GM12865 (cell line): ENCODE results near the gene CYS1.
A peak's percentile ranks its signal among the peaks of the same experiment; 100 is the strongest.

Experiments used
- DNase-seq: peaks from one replicate; pipeline ENCODE4 v3.0.0; 2010; ENCODE audit warnings: low read depth
- H3K4me3 ChIP-seq: 2 replicates; pipeline ENCODE4 v1.5.1; 2011; ENCODE audit warnings: mild to moderate bottlenecking, low read depth, low read length, control low read depth
- TF ChIP-seq, protein P1 (sequence below): IDR thresholded peaks from 2 replicates; pipeline ENCODE4 v1.5.1; 2011; ENCODE audit warnings: low read length, control low read depth, low read depth, inconsistent platforms; ENCODE audit not compliant: insufficient read depth; ENCODE audit errors: missing control alignments

Gene CYS1

DNA sequence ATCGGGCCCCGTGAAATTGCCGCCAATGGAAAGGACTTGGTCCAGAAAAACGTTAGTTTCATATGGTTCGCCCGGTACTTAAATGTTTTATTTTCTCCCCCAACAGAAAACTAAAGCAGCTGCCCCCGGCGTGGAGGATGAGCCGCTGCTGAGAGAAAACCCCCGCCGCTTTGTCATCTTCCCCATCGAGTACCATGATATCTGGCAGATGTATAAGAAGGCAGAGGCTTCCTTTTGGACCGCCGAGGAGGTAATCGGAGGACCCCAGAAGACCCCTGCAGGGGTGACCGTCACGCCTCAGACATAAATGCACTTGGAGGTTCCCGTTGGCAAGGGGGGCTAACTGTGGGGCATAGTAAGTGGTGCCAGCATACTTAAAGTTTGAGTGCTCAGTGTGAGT is 43.1 kb upstream of the CYS1 start:
- TF ChIP-seq, protein P1, sequence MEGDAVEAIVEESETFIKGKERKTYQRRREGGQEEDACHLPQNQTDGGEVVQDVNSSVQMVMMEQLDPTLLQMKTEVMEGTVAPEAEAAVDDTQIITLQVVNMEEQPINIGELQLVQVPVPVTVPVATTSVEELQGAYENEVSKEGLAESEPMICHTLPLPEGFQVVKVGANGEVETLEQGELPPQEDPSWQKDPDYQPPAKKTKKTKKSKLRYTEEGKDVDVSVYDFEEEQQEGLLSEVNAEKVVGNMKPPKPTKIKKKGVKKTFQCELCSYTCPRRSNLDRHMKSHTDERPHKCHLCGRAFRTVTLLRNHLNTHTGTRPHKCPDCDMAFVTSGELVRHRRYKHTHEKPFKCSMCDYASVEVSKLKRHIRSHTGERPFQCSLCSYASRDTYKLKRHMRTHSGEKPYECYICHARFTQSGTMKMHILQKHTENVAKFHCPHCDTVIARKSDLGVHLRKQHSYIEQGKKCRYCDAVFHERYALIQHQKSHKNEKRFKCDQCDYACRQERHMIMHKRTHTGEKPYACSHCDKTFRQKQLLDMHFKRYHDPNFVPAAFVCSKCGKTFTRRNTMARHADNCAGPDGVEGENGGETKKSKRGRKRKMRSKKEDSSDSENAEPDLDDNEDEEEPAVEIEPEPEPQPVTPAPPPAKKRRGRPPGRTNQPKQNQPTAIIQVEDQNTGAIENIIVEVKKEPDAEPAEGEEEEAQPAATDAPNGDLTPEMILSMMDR: no peak
- peak overlapping the region; percentile 90 for H3K4me3 ChIP-seq
- no peak for DNase-seq

DNA sequence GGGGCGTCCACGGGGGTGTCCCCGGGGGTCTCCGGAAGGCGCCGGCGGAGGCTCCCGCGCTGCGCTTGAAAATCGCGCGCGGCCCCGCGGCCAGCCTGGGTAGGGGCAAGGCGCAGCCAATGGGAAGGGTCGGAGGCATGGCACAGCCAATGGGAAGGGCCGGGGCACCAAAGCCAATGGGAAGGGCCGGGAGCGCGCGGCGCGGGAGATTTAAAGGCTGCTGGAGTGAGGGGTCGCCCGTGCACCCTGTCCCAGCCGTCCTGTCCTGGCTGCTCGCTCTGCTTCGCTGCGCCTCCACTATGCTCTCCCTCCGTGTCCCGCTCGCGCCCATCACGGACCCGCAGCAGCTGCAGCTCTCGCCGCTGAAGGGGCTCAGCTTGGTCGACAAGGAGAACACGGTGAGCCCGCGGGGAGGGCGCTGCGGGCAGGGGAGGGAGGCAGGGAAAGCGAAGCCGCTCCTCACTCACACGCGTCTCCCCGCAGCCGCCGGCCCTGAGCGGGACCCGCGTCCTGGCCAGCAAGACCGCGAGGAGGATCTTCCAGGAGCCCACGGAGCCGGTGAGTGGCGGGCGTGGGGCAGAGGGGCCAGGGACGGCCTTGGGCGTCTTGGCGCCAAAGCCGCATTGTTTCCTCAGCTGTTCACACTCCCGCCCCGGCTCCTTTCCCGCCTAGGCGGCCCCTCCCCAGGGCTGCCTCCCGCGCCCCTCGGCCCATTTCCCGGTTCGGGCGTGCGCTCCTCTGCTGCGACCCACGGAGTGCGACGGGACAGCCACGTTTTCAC is 42.5 kb upstream of the CYS1 start, which contains the start of gene RRM2:
Gene RRM2, plus strand, starts transcription at position 240 of the 781 bp plus-strand sequence. Its CDS starts 60 bp downstream, at position 300.
- peak within 1 kb of the TSS; percentile 90 for H3K4me3 ChIP-seq
- peak; percentile 98 for DNase-seq
- TF ChIP-seq, protein P1: no peak

DNA sequence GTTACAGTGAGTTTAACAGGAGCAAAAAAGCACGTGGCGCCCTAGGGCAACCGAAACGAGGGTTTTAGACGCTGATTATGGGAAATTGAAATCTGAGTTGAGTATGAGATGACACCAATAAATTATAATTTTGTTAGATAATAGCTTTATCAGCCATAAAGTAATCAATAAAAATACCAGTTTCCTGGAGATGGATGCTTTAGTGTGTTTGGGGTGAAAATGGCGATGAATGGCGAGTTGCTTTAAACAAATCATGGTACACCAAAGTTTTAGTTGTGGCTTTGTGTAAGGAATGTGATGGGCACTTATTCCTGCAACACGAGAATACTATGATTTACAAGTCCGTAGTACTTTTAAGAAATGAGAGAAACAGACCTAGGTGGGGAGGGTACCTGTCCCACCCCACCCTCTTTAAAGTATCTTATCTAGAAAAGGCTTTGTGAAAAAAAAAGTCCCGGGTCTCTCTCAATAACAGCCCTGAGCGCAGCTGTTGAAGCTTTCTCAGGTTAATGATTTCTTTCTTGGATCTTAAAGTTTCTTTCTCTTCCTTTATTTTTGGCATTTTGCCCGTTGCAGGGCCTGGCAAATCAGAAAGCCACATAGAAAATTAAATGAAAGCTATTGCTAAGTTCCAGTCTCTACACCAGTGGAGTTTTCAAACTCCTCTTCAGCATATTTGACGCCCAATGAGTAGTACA is 40.8 kb upstream of the CYS1 start:
- TF ChIP-seq, protein P1: no peak
- peak overlapping the region; percentile 90 for H3K4me3 ChIP-seq
- DNase-seq: peak; percentile 64

DNA sequence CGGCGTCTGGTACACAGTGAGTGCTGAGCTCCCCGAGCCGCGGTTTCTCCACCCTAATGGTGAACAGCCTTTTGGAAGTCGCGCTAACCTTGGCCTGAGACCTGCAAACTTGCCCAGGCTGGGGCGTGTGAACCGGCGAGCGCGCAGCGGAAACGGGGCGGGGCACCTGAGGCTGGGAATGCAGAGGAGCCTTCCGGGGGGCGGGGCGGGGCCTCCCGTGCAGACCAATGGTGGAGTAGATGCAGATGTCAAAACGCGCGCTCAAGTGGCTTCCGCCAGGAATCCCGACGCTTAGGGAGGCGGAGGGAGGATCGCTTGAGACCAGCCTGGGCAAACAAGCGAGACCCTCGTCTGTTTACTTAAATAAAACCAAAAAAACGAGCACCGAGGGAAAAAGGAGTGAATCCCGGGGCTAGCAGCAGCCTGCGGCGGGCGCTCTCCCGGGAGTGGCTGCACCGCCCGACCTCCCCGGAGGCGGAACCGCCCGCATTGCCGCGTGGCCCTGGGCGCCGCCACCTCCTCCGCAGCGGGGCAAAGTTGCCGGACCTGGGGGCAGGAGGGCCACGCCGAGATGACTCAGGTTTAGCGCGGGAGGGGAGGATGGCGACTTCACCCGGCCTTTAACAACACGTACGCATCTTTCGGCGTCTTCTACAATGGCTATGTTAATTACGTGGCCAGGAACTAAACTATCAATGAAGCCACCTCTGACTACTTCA is 40.1 kb upstream of the CYS1 start:
- TF ChIP-seq, protein P1: no peak
- H3K4me3 ChIP-seq: peak overlapping the region; percentile 90
- peak; percentile 98 for DNase-seq

DNA sequence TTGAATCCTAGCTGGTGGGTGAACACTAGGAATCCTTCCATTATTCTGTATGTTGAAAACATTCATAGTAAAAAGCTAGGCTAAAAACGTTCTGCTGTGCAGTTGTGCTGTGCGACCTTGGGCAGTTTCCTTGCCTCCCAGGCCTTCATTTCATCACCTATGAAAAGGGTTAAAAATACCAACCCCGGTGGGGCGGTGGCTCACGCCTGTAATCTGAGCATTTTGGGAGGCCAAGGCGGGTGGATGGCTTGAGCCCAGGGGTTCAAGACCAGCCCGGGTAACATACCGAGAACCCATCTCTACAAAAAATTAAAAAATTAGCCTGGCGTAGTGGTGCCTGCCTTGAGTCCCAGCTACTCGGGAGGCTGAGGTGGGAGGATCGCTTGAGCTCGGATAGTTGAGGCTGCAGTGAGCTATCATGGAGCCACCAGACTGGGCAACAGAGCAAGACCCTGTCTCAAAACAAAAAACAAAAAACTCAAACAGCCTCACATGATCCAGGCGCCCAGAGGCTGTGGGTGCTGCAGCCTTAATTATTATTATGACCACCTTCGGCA is 39.5 kb upstream of the CYS1 start:
- TF ChIP-seq, protein P1: no peak
- no peak for DNase-seq
- H3K4me3 ChIP-seq: peak overlapping the region; percentile 90

DNA sequence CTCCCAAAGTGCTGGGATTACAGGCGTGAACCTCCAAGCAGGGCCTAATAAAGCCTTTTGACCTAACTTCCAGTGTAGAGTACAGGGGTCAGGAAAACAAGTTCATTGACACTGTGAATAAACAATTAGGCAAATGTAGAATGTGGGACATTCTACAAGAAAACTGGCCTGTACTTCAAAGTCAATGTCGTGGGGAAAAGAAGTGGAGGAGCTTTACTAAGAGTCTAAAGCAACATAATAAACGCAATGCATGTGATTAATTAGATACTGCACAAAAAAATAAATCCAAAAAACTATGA is 38.8 kb upstream of the CYS1 start:
- TF ChIP-seq, protein P1: no peak
- DNase-seq: no peak
- H3K4me3 ChIP-seq: no peak overlapping the region
